ENCODE measurements around the gene PTRHD1. TPM values are rescaled to one million over a fixed set of nuclear protein-coding genes. Genes with fewer than 3 reads are reported as not detected.

Gene PTRHD1
- polyA plus RNA-seq, 1 donor from 2014 or later, result 33.6 TPM

DNA sequence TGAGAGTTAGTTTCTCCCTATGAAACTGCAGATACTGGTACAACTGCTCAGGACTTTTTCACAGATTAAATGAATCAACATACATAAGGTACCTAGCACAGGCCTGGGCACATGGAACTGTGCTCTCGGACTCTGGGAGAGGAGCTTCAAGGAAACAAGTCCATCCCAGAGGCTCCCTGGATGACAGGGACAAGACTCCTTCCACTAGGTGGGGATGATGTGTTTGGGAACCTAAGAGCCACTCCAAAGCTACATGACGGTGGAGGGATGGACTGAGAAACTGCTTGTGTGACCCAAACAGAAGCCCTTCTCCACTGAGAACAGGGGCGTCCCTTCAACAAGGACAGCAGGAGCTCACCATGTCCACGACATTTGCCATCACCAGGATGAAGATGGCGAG is 37.2 kb upstream of the PTRHD1 start:
- TF ChIP-seq, protein P1, sequence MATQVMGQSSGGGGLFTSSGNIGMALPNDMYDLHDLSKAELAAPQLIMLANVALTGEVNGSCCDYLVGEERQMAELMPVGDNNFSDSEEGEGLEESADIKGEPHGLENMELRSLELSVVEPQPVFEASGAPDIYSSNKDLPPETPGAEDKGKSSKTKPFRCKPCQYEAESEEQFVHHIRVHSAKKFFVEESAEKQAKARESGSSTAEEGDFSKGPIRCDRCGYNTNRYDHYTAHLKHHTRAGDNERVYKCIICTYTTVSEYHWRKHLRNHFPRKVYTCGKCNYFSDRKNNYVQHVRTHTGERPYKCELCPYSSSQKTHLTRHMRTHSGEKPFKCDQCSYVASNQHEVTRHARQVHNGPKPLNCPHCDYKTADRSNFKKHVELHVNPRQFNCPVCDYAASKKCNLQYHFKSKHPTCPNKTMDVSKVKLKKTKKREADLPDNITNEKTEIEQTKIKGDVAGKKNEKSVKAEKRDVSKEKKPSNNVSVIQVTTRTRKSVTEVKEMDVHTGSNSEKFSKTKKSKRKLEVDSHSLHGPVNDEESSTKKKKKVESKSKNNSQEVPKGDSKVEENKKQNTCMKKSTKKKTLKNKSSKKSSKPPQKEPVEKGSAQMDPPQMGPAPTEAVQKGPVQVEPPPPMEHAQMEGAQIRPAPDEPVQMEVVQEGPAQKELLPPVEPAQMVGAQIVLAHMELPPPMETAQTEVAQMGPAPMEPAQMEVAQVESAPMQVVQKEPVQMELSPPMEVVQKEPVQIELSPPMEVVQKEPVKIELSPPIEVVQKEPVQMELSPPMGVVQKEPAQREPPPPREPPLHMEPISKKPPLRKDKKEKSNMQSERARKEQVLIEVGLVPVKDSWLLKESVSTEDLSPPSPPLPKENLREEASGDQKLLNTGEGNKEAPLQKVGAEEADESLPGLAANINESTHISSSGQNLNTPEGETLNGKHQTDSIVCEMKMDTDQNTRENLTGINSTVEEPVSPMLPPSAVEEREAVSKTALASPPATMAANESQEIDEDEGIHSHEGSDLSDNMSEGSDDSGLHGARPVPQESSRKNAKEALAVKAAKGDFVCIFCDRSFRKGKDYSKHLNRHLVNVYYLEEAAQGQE (IDR thresholded peaks at IDR 0.05; ENCODE audit: borderline replicate concordance), result no peak
- no peak for TF ChIP-seq TAF1 (IDR thresholded peaks at IDR 0.05; ENCODE audit: low read depth)
- TF ChIP-seq EZH2 (IDR thresholded peaks at IDR 0.05; ENCODE audit: borderline replicate concordance, insufficient read depth, low read length, poor library complexity, severe bottlenecking), result no peak
- TF ChIP-seq SMC3 (conservative IDR thresholded peaks at IDR 0.05; ENCODE audit: poor library complexity), result no peak
- no peak for TF ChIP-seq EP300 (conservative IDR thresholded peaks at IDR 0.05; ENCODE audit: poor library complexity, severe bottlenecking)
- no peak for TF ChIP-seq MXI1 (conservative IDR thresholded peaks at IDR 0.05; ENCODE audit: poor library complexity, severe bottlenecking)
- TF ChIP-seq RAD21 (conservative IDR thresholded peaks at IDR 0.05), result no peak
- TF ChIP-seq POLR2AphosphoS5 (IDR thresholded peaks at IDR 0.05), result no peak
- TF ChIP-seq, protein P2, sequence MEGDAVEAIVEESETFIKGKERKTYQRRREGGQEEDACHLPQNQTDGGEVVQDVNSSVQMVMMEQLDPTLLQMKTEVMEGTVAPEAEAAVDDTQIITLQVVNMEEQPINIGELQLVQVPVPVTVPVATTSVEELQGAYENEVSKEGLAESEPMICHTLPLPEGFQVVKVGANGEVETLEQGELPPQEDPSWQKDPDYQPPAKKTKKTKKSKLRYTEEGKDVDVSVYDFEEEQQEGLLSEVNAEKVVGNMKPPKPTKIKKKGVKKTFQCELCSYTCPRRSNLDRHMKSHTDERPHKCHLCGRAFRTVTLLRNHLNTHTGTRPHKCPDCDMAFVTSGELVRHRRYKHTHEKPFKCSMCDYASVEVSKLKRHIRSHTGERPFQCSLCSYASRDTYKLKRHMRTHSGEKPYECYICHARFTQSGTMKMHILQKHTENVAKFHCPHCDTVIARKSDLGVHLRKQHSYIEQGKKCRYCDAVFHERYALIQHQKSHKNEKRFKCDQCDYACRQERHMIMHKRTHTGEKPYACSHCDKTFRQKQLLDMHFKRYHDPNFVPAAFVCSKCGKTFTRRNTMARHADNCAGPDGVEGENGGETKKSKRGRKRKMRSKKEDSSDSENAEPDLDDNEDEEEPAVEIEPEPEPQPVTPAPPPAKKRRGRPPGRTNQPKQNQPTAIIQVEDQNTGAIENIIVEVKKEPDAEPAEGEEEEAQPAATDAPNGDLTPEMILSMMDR (IDR thresholded peaks at IDR 0.05; ENCODE audit: poor library complexity, severe bottlenecking), result no peak
- H3K9me3 ChIP-seq (ENCODE audit: low read length), result no peaks in the 10 kb centered on the region
- no peak overlapping the region for H3K4me2 ChIP-seq (ENCODE audit: low read length)
- H3K27me3 ChIP-seq (ENCODE audit: insufficient read depth, low read depth, low read length), result no peaks in the 10 kb centered on the region
- H2AFZ ChIP-seq (ENCODE audit: low read depth, low read length), result no peak overlapping the region
- H3K36me3 ChIP-seq (ENCODE audit: insufficient read depth, low read length), result no peaks in the 10 kb centered on the region
- H4K20me1 ChIP-seq (ENCODE audit: insufficient read depth), result no peaks in the 10 kb centered on the region
- H3K4me3 ChIP-seq (ENCODE audit: low read length), result no peak overlapping the region
- H3F3A ChIP-seq (ENCODE audit: insufficient read depth, low read length, poor library complexity, severe bottlenecking), result no peaks in the 10 kb centered on the region
- H3K27ac ChIP-seq (ENCODE audit: low read length), result no peak overlapping the region
- no peaks in the 10 kb centered on the region for H3K79me2 ChIP-seq (replicated peaks; ENCODE audit: insufficient read depth, low read length)
- H3K9ac ChIP-seq (ENCODE audit: low read length), result no peak overlapping the region
- no peaks in the 10 kb centered on the region for H3K9me2 ChIP-seq (ENCODE audit: insufficient read depth, low read length)

DNA sequence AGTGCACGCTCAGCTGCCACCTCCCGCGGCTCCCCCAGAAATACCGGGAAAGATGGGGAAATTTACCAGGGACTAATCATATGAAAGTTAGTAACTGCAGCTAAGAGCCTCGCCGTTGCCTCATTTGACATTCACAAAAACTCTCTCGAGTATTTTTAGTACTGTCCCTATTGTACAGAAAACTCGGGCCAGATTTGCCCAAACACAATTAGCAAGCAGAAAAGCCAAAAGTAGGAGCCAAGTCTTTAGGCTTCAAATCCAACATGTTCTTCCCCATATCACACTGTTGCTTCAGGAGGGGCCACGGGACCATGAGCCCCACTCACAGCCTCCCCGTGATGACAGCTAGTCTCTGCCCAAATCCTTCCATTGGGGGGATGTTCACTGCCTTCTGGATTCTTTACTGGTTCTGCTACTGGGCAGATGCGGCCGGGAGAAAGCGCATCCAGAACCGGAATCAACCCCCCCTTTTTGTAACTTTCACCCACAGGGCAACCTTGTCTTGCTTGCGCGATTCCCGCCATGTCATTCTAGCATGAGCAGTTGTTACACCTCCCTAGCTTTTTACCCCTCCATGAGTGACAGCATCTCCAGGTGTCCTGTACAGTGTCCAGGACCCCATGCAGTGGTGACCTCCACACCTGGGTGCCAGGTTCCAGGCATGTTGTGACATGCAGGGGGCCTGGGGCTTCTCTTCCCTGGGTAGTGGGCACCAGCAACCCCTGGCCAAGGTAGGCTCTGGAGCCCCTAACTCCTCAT is 35.2 kb upstream of the PTRHD1 start:
- no peak overlapping the region for H3K27ac ChIP-seq (ENCODE audit: low read length)
- H3K9ac ChIP-seq (ENCODE audit: low read length), result no peak overlapping the region
- H3K27me3 ChIP-seq (ENCODE audit: insufficient read depth, low read depth, low read length), result no peaks in the 10 kb centered on the region
- H3K9me2 ChIP-seq (ENCODE audit: insufficient read depth, low read length), result no peaks in the 10 kb centered on the region
- no peak overlapping the region for H2AFZ ChIP-seq (ENCODE audit: low read depth, low read length)
- no peaks in the 10 kb centered on the region for H3K36me3 ChIP-seq (ENCODE audit: insufficient read depth, low read length)
- H3K4me2 ChIP-seq (ENCODE audit: low read length), result no peak overlapping the region
- TF ChIP-seq TAF1 (IDR thresholded peaks at IDR 0.05; ENCODE audit: low read depth), result no peak
- TF ChIP-seq, protein P1 (IDR thresholded peaks at IDR 0.05; ENCODE audit: borderline replicate concordance), result no peak
- no peak for TF ChIP-seq POLR2AphosphoS5 (IDR thresholded peaks at IDR 0.05)
- H3K79me2 ChIP-seq (replicated peaks; ENCODE audit: insufficient read depth, low read length), result no peaks in the 10 kb centered on the region
- no peaks in the 10 kb centered on the region for H3K9me3 ChIP-seq (ENCODE audit: low read length)
- no peaks in the 10 kb centered on the region for H3F3A ChIP-seq (ENCODE audit: insufficient read depth, low read length, poor library complexity, severe bottlenecking)
- H4K20me1 ChIP-seq (ENCODE audit: insufficient read depth), result no peaks in the 10 kb centered on the region
- H3K4me3 ChIP-seq (ENCODE audit: low read length), result no peak overlapping the region

Data from neural cell (in vitro differentiated cells).